Hematopoietic multipotent progenitor cell (in vitro differentiated cells): ENCODE measurements around the gene GLIS1. TPM values are rescaled to one million over a fixed set of nuclear protein-coding genes. Genes with fewer than 3 reads are reported as not detected.

Source experiments
- DNase-seq, 3 donors: peaks; one replicate each; pipeline ENCODE4 v3.0.0-alpha.2; 2011 to 2015; ENCODE audit warnings: low read depth in 2 of 3, low spot score in 2 of 3
- total RNA-seq: library from RNA; depleted of rRNA; stranded (reverse); fragments of >200 nt; gene quantifications from one replicate; pipeline ENCODE4 v1.2.3, GENCODE V29; 2012

GLIS1 gene
- total RNA-seq, 1 donor, result not detected

- no peak for DNase-seq
Observed at GRCh38 chr1:53503433-53504217, 235.3 kb downstream of the GLIS1 start.

DNA sequence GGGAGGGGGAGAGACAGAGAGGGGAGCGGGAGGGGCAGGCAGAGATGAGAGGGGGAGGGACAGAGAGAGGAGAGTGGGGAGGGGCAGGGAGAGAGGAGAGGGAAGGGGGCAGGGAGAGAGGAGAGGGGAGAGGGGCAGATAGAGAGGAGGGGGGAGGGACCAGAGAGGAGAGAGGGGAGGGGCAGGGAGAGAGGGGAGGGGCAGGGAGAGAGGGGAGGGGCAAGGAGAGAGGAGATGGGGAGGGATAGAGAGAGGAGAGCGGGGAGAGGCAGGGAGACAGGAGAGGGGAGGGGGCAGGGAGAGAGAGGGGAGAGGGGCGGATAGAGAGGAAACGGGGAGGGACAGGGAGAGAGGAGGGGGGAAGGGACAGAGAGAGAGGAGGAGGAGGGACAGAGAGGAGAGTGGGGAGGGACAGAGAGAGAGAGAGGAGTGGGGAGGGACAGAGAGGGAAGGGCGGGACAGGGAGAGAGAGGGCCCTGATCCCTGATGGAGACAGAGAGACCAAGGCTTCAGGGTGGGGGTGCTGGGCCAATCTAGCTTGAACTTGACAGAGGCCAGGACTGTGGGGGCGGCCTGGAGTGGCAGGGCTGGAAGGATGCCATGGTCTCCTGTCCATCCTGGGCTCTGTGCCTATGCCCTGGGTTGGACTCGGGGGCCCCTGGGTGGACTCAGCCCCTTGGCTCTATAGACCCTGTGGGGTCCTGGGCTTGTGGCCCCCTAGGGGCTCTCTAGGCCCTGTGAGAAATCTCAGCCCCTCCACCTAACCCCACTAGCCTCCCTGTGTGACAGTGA, 236.1 kb downstream of the GLIS1 start:
- DNase-seq, result no peak

- DNase-seq, result no peak
Observed at GRCh38 chr1:53501065-53502005, 237.6 kb downstream of the GLIS1 start.

DNA sequence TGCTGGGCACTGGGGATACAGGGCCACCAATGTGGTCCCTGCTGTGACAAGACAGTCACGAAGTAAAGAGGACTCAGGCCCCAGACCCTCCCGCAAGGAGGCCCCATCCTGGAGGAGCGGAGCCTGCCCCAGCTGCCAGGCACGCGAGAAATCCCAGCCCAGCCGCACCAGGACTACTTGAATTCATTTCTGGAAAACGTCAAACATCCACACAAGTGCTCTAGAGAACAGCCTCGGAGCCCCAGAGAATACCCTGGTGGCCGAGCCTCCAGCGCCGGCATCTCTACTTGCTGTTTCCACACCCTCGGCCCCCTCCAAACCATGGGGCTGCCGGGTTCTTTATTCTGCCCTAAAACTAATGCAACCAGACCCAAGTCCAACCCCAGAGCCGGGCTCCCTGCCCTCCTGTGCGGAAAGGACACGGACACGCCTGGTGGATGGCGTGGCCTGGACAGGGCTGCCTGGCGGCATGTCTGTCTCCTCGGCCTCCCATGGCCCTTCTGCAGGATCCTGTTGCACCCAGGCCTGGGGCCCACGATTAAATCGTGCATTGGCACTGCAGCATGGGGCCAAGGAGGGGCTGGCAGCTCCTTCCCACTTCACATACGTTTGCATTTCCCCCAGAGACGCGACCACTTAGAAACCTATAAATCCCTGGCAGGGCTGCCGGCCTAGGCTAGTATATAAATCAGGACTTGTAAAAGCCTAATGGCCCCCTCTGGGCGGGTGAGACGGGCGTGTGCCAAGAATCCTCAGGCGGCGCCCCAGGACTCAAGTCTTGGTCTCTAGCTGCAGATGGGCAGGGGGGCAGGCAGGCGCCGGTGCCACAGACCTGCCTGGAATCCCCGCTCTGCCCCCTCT, 238.5 kb downstream of the GLIS1 start:
- no peak for DNase-seq

DNA sequence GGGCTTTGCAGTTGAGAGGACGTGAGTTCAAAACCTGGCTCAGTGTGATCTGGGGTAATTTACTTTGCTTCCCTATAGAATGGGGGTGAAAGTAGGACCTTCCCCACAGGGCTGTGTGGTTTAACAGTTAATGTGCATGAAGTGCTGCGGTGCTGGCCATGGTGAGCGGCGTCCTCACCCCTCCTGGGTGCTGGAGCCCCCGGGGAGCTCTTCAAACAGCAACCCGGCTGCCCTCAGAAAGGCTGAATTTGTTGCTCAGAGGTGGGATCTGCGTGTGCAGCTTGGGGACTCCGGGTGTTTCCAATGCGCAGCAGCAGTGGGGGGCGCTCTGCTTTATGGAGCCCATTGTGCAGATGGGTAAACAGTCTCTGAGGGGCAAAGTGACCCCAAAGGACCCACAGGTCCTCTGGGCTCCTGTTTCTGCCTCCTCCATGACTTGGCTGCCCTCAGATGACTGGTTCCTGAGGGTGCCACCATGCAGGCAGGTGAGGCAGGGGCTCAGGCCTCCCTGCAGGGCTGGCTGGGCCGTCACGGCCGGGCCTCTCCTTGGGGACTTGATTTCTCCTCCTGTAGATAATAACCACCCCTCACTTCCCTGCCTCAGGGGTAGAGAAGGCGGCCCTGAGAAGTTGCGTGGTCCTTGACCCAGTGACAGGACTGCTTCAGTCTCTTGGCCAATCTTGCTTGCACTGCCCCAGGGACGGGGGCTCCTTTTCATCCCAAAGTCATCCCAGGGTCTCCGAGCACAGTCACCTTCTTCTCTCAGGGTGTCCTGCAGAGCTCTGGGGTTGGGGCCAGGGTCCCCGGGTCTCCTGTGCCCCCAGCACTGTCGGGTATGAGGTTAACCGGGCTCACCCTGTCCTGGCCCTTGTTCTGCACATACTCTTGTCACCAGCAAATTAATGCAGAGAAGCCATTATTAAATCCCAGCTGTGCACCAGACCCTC, 239.4 kb downstream of the GLIS1 start:
- no peak for DNase-seq

GRCh38 chr1:53498555-53499131, 240.3 kb downstream of the GLIS1 start:
- DNase-seq, result peak in 2 of 3 donors; percentile 49 to 64

- DNase-seq, result no peak
Observed at GRCh38 chr1:53495633-53496345, 243.2 kb downstream of the GLIS1 start.

GRCh38 chr1:53490351-53490750, 248.6 kb downstream of the GLIS1 start:
- no peak for DNase-seq

GRCh38 chr1:53486395-53487026, 252.5 kb downstream of the GLIS1 start:
- DNase-seq, result no peak

- DNase-seq, result peak; percentile 21 to 87 (median 77)
Observed at GRCh38 chr1:53485478-53486394, 253.2 kb downstream of the GLIS1 start.

DNA sequence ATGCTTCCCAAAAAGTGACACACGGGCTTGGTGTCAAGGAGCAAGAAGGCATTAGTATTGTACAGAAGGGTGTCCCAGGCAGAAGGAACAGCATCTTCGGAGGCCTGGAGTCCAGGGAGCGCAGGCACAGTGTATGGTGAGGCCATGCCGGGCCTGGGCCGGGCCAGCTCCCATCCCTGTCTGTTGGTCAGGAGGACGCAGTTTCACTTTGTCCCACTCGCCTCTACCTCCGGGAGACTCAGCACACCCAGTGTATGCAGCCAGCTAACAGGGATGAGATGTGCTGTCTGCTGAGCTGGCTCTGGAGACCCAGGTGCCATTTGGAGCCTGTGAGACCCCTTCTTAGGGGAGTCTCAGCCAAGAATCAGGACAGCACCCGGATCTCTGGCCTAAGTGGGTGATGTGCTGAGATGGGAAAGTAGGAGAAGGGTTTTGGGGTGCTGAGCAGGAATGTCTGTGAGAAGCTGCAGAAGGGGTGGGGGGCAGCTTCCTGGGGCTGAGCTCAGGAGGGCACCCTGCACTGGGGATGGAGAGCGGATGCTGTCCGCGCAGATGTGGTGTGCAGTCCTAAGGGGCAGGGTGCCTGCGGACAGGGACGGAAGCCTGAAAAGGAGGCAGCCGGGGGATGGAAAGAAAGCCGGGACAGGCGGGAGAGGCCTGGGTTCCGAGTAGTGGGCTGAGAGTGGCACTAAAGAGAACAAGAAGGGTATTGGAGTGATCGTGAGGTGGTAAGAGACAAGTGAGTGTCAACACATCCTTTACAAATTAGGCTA, 254.1 kb downstream of the GLIS1 start:
- no peak for DNase-seq

DNA sequence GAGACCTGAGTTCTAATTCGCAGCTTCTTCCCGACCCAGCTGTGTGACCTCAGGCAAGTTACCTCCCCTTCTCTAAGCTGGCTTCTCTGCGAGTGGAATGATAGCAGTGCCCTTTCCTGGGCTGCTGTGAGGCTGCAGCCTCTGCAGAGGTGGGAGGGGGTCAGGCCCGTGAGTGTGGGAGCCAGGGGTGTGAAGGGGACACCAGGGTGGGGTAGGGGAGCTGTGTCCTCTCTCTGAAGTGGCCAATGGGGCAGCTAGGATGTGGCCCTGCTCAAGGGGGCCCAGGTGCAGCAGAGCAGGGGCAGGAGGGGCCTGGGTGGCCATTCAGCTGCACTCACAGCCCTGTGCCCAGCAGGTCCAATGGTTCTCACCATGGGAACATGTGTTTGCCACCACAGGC, 255.3 kb downstream of the GLIS1 start:
- no peak for DNase-seq

DNA sequence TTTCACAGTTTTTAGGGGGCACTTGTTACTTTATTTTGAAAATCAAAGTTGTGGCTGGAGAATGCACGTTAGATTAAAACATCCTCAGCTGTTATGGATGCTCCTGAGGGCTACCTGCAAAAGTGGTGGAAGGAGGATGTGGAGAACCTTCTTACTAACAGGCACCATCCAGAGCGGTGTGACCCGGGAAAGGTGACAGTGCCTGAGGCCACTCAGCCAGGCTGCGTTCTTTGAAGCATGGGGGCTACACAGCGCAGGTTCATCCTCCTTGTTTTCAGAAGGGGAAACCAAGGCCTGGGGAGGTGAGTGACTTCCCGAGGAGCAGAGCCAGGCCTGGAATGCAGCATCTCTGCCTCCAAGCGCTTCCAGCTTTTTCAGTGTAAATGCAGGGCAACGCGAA, 255.8 kb downstream of the GLIS1 start:
- DNase-seq, result no peak

DNA sequence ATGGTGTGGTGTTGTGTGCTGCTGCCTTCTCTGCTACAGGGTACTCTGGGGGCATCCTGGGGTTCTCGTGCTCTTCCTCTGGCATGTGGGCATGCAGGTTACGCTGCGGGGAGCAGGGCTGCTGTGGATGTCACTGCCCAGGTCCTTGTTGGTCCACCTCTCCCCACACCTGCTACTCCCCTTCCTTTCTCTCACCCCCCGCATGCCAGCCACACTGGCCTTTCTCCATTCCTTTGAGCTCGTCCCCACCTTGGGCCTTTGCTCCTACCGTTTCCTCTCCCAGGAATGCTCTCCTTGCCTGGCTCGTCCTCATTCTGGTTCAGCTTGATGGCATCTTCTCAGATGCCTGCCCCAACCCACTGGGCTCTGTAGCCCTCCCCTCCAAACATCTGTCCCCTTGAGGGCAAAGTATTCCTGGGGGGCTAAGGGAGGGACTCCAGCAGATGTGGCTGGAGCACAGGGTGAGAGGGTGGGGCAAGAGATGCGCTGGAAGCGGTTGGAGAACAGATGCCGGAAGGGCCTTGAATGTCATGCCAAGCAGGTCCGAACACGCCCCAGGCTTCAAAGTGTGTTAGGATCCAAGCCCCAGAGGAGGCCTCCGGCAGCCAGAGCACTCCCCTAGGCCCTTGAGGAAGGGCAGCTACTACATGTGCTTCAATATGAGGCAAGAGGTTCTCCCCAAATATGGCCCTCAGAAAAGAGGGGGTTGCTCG, 256.4 kb downstream of the GLIS1 start:
- no peak for DNase-seq

GRCh38 chr1:53481456-53481855, 257.5 kb downstream of the GLIS1 start:
- DNase-seq, result no peak
